ENCODE results near the gene SHISA9.

DNA sequence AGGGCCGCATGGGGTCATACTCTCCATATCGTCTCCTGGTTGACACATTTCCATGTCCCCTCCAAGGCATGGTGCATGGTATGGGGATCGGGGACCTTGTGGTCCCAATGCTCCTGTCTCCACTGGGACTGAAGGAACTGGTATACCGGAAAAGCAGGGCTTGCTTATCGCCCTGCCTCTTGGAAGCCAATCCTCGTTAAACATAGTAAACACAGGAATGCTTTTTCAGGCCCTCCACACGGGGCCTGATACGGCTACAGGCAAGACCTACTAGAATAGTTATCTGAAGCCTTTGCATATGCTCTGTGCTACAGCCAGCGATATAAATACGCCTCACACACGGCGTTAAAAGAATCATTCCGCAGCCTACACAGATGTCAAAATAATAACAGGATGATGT lies 159.5 kb downstream of the SHISA9 start:
- no peak for TF ChIP-seq REST (IDR thresholded peaks at IDR 0.05; ENCODE audit: insufficient read depth in 1 of 2, low read depth in 2 of 2, low read length in 2 of 2)
- no peak for TF ChIP-seq POLR2AphosphoS5 (IDR thresholded peaks at IDR 0.05; ENCODE audit: low read depth, low read length)
- no peak for TF ChIP-seq SIN3A (IDR thresholded peaks at IDR 0.05; ENCODE audit: borderline replicate concordance, insufficient read depth, low read length)
- TF ChIP-seq TAF1 (IDR thresholded peaks at IDR 0.05; ENCODE audit: borderline replicate concordance, insufficient read depth, low read length), result no peak
